AG04449 (cell line): ENCODE results near the gene HINFP.

Experiments used
- CTCF ChIA-PET: fragments of 350-600 bp; formaldehyde crosslinking; extraction: SDS; loops from one replicate; lab custom pipeline; 2021; ENCODE audit warnings: antibody characterized with exemption; lab: Yijun Ruan, JAX
- POLR2A ChIA-PET: fragments of 400-600, 350-600 bp; formaldehyde crosslinking; extraction: SDS; loops from one replicate; lab custom pipeline; 2020; ENCODE audit warnings: antibody characterized with exemption, inconsistent platforms; lab: Yijun Ruan, JAX
- DNase-seq: peaks from one replicate; pipeline ENCODE4 v3.0.0-alpha.2; 2010; ENCODE audit warnings: low read depth, low spot score
- H3K4me3 ChIP-seq: 2 replicates; pipeline ENCODE4 v1.5.1; 2011; ENCODE audit warnings: low read depth, mild to moderate bottlenecking, control low read depth, low read length
- TF ChIP-seq, protein P1 (sequence below): IDR thresholded peaks from one replicate; pipeline ENCODE4 v1.5.1; 2011; ENCODE audit warnings: mild to moderate bottlenecking, moderate library complexity, low read length, control low read depth, inconsistent platforms; ENCODE audit not compliant: insufficient read depth; ENCODE audit errors: missing control alignments

HINFP gene

DNA sequence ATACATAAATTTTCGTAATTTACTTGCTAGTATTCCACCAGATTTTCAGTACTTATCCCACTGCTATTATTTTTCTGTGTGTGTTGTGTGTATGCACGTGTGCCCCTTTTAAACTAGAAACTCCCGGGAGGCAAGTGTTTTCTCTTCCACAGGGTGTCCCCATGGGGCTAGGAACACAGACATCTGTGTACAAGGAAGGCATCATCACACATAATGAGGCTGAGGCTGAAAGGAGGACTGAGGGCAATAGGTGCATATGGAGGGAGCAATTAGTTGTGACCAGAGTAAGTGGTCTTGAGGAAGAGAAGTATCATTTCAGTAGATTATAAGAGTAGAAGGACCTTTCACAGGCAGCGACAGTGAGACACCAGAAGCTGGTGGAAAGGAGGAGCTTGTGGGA is 17.6 kb upstream of the HINFP start:
- DNase-seq, result no peak
- POLR2A ChIA-PET, result no interaction called here
- no peak overlapping the region for H3K4me3 ChIP-seq
- TF ChIP-seq, protein P1, sequence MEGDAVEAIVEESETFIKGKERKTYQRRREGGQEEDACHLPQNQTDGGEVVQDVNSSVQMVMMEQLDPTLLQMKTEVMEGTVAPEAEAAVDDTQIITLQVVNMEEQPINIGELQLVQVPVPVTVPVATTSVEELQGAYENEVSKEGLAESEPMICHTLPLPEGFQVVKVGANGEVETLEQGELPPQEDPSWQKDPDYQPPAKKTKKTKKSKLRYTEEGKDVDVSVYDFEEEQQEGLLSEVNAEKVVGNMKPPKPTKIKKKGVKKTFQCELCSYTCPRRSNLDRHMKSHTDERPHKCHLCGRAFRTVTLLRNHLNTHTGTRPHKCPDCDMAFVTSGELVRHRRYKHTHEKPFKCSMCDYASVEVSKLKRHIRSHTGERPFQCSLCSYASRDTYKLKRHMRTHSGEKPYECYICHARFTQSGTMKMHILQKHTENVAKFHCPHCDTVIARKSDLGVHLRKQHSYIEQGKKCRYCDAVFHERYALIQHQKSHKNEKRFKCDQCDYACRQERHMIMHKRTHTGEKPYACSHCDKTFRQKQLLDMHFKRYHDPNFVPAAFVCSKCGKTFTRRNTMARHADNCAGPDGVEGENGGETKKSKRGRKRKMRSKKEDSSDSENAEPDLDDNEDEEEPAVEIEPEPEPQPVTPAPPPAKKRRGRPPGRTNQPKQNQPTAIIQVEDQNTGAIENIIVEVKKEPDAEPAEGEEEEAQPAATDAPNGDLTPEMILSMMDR, result no peak
- CTCF ChIA-PET, result interaction anchor here (1.2 to 3.8 kb wide), 6 partner anchors 9 to 235 kb away, joined by 3 to 27 read pairs (median 12); partner anchors contain the start of gene CBL

DNA sequence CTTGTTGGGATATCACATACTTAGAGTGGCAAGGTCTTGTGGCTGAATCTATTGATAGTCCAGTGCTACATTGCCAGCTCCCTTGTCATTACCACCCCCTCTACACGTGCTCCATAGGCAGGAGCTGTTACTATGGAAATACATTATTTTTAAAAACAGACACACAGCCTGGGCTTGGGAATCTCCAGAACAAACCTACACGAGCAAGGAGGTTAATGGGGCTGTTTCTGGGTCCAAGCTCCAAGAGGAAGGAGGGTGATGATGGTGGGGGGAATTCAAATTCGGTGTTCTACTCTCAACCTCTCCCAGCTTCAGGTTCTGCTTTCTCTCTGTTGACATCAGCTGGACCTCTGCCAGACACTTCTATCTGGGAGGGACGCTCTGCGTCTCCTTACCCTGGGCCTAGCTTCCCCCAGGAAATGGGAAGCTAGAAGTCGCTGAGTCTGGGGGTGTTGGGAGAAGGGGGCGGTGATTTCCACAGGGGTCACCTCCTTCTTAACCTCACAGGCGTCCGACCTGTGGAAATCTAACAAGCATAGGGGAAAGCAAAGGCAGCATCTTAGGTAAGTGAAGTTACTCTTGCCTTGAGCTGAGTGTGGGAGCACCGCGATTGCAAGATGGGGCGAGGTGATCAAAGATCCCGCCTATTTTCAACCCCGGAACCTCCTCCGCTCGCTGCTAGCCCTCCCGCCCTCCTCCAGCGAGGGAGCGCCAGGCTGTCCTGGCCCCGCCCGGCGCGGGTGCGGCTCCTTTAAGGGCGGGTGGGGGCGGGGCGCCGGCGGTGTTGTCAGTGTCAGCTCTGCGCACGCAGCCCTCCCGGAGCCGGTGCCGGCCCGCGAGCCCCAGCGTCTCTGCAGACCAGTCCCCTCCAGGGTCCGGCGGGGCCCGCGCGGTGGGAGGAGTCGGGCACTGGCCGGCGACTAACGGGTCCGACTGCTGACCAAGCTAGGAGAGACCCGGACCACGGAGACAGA is 14.5 kb upstream of the HINFP start, which contains the start of gene C2CD2L:
Gene C2CD2L, plus strand, starts transcription at position 781 of the 974 bp plus-strand sequence. CDS start 398 bp downstream, outside the sequence.
- H3K4me3 ChIP-seq, result peak within 1 kb of the TSS; percentile 82
- TF ChIP-seq, protein P1, result no peak
- ChIA-PET POLR2A (interaction anchor here (0.8 to 1.7 kb wide), 7 partner anchors 9 to 210 kb away, joined by 3 to 8 read pairs (median 3); partner anchors contain the start of genes HINFP, HMBS and VPS11), CTCF (interaction anchor here (0.6 to 3.8 kb wide), 13 partner anchors 8 to 268 kb away, joined by 3 to 23 read pairs (median 4); partner anchors contain the start of gene CBL)
- no peak for DNase-seq

DNA sequence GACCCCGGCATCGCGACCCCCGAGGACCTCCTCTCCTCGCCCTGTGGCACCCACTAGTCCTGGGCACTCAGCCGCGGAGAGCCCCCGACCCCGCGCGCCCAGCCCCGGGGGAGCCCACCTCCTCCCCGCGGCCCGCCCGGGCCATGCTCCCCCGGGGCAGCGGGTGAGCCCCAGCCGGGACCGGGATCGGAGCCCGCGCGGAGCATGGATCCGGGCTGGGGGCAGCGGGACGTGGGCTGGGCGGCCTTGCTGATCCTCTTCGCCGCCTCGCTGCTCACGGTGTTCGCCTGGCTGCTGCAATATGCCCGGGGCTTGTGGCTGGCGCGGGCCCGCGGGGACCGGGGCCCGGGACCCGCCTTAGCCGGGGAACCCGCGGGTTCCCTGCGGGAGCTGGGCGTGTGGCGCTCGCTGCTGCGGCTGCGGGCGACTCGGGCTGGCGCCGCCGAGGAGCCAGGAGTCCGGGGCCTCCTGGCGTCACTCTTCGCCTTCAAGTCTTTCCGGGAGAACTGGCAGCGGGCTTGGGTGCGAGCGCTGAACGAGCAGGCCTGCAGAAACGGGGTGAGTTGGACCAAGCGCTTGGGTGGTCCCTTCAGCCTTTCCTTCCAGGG is 13.7 kb upstream of the HINFP start:
- peak overlapping the region; percentile 82 for H3K4me3 ChIP-seq
- ChIA-PET POLR2A (interaction anchor here (0.5 to 1.7 kb wide), 6 partner anchors 11 to 209 kb away, joined by 3 to 8 read pairs (median 3); partner anchors contain the start of genes HINFP and VPS11), CTCF (interaction anchor here (0.6 to 3.8 kb wide), 10 partner anchors 9 to 268 kb away, joined by 3 to 23 read pairs (median 4); partner anchors contain the start of gene CBL)
- TF ChIP-seq, protein P1, result no peak
- DNase-seq, result no peak

DNA sequence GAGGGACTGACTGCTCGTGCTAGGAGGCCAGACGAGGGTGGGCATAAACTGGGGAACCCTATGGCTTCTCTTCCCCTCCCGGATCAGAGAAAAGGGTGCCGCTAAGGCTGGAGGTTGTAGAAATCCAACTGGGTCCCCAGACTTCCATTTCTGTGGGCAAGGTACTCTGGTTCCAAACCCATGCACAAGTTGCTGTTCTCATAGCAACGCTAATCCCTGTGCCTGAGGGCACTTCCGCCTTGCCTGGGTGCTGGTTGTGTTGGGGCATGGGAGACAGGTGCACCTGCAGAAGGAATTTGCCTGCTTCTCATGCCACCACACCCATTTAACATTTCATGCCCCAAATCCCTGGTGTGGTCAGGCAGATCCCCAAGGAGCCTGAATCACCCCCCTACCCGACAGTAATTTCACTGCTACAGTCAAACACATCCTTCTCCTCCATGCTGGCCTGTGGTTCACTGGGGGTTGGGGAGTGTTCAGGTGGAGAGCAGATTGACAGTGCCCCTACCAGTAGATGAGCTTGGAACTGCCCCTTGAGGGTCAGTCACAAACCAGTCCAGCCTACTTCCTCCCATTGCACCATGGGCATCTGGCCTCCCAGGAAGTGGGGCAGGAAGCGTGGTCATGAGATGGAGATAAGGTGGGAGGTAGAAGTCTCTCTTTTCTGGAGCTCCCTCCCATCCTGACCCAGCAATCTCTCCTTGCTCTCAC is 13.1 kb upstream of the HINFP start:
- ChIA-PET POLR2A (interaction anchor here (0.5 kb wide), 1 partner anchor 13 kb away, joined by 3 read pairs; the partner anchor contains the start of gene HINFP), CTCF (interaction anchor here (1.0 to 2.5 kb wide), 8 partner anchors 10 to 267 kb away, joined by 3 to 13 read pairs (median 4); partner anchors contain the start of gene CBL)
- no peak for DNase-seq
- TF ChIP-seq, protein P1, result no peak
- peak overlapping the region; percentile 82 for H3K4me3 ChIP-seq

DNA sequence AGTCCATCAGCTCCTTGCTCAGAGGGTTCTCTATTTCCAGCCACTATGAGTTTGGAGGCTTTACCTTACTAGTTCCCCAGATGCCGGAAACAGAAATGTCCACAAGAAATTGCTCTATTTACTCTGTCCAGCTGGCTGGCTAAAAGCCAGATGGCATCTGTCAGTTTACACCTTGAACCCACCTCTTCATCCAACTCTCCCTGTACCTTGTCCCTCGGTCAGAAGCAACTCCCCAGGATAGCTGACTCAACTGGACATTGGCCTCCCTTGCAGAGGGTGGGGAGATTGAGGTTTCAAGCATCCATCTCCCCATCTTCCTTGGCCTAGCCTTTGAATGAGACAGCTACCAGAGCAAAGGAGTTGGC is 12.5 kb upstream of the HINFP start:
- ChIA-PET CTCF (interaction anchor here (1.0 to 2.5 kb wide), 7 partner anchors 10 to 229 kb away, joined by 3 to 13 read pairs (median 5); partner anchors contain the start of gene CBL), POLR2A (no interaction called here)
- peak overlapping the region; percentile 82 for H3K4me3 ChIP-seq
- TF ChIP-seq, protein P1, result no peak
- DNase-seq, result no peak
